GM21515 (cell line): ENCODE measurements around the gene TP53I13.

Experiments
- ATAC-seq: cut with Tn5 transposase; IDR thresholded peaks from one replicate; pipeline ENCODE4 v1.9.1; 2021; ENCODE audit not compliant: unreplicated experiment

Gene TP53I13

DNA sequence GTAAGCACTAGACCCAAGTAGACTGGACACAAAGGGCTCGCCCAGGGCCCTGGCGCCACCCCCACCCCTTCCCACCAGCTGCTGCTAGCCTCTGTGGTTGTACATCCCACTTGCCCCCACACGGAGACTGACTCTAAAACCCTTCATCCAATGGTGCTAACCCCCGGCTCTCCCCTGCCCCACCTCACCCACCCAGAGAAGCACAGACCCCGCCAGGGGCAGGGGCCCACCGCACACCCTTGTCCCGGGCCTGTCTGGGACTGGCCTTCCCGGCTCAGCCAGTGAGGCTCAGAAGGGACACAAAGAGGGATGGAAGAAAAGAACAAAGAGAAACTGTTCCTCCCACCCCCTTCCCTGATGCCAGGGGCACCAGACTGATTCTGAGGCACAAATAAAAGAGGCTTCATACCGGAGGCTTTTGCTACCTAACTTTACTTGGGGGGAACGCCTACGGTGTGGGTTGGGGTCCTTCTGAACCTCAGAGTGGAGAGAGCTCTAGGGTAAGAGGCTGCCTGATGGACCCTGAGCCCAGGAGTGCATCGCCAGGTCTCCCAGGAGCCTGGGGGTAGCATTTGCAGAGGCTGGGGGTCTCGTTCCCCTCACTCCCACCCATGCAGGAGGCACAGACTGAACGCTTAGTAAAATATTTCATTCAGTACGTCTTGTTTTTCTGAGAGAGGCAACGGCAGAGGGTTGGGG is 46.0 kb downstream of the TP53I13 start:
- ATAC-seq, result no peak

- ATAC-seq, result no peak
These were observed 46.5 kb downstream of the TP53I13 start for GRCh38 chr17:29615048-29615385.

DNA sequence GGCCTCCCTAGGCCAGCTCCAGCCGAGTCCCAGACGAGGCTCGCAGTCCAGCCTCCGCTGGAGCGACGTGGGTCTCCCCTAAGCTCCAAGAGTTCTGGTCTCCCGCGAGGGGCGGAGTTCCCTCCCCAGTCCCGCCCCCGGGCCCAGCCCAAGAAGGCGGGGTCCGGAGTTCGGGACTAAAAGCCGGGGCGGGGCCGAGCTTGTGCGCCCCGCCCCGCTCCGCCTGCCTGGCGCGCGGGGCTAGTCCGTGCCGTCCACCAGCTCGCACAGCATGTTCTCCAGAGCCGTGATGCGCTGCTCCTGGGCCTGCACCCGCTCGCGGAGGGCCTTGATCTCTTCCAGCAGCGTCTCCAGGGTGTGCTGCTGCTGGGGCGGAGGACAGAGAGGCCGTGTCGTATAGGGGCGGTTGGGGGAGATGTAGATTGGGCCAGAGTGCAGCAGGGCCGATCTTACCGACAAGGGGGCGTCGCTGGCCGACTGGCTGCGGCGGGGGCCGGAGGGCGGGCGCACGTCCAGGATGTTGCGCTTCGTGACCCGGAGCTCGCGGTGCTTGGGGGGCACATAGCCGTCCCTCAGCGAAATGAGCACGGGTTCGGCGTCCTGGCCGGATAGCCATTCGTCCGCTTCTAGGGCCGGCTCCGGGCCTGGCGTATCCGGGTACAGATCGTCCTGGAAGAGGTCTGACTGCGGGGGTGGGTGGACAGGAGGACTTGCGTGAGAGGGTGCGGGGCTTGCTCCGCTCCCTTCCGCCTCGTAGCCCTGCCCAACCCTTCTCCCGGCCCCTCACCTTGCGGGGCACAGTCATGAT is 47.2 kb downstream of the TP53I13 start:
- no peak for ATAC-seq

GRCh38 chr17:29616300-29617048 is 48.0 kb downstream of the TP53I13 start:
- ATAC-seq, result no peak

- peak; percentile 41 for ATAC-seq
These were observed 48.6 kb downstream of the TP53I13 start for GRCh38 chr17:29617125-29617480.

GRCh38 chr17:29617481-29618271 is 49.2 kb downstream of the TP53I13 start:
- peak; percentile 4 for ATAC-seq

DNA sequence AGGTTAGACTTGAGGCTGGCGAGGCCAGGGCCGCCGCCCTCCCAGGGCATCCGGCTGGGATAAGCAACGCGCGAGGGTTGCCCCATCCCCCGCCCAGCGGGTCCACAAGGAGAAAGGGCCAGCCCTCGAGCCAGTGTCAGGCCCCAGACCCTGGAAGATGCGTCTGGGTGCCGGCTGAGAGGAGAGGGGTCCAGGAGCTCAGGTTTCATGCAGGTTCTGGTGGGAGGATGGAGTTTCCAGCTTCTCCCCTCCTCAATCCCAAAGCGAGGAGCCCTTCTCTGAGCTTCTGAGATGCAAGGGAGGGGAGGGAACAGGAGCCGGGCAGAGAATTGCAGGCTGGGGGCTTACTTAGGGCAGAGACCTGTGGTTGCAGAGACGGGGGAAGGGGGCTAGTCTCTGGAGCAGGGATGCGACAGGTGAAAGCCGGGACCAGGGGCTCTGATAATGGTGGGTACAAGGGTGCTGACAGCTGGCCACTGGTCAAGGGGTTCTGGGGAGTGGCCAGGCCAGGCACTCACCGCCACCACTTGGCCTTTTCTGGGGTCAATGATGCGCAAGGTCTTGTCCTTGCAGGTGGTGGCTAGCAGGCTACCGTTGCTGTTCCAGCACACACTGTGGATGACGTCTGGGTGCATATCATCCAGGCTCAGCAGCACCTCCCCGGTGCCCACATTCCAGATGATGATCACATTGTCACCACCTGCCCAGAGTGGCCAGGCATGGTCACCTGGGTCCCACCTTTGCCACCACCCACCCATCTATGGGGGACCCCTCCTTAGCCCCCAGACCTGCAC is 50.0 kb downstream of the TP53I13 start:
- no peak for ATAC-seq

DNA sequence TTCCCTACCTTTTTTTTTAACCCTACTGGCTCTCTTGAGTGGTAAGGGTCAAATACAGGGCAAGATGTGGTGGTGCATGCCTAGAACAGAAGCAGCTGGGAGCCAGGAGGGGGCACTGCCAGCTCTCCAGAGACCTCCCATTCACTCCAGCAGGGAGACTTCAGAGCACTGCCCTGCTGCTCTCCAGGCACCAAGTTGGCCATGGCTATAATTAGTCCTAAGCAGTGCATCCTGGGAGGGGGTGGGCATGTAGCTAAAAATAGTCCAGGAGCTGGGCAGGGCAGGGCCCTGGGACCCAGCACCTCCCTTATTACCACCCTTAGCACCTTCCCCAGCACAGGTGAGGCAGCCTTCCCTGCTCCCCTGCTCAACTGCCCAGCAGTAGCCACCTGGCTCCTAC is 50.8 kb downstream of the TP53I13 start:
- no peak for ATAC-seq

GRCh38 chr17:29620271-29620670 is 51.8 kb downstream of the TP53I13 start:
- no peak for ATAC-seq

DNA sequence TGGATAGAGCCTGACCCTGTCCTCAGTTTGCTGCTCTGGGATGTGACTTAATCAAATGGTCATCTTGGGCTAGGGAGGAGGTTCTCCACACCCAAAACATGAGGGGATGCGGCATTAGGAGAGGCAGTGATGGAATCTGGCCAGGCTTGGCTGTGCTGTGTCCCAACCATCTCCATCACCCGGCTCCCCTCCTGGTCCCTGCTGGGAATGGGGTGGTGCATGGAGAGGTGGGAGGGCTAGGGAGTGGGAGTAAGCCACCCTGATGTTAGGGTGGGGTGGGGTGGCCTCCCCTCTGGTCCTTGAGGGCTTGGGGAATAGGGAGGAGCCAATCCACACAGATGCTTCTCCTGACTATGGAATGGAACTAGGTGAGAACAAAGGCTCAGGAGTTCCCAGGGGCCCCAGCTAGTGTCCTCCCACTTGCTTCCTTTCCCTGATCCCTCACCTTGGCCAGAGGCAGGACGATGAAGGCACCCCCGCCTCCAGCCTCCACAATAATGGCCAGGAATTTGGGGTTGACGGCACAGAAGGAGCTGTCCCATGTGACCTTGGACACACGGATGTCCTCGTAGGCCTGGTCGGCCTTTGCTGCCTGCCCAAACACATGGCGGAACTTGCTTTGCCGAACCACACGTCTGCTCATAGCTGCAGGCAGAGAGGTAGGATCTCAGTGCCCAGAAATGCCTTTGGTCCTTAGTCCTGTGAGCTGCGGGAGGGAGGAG is 52.4 kb downstream of the TP53I13 start:
- no peak for ATAC-seq

- no peak for ATAC-seq
These were observed 53.3 kb downstream of the TP53I13 start for GRCh38 chr17:29621751-29622194.
